Measurements from ENCODE around the gene ADRA1B. TPM values are rescaled to one million over a fixed set of nuclear protein-coding genes. Genes with fewer than 3 reads are reported as not detected.
"Not testable (repeated sequence)": the region's sequence is repeated elsewhere in the genome, so short reads cannot be mapped to it uniquely, and the experiment has no call there.

The ADRA1B gene
- total RNA-seq, 1 donor from 2014 or later: 7.1 TPM

GRCh38 chr5:160011471-160011870 is 95.2 kb downstream of the ADRA1B start:
- Histone ChIP-seq H3K36me3 (peaks cover 56% of the 10 kb centered on the region), H3K9me3 (no peaks in the 10 kb centered on the region), H3K4me1 (peaks cover 18% of the 10 kb centered on the region), H3K27ac (no peak overlapping the region), H3K4me3 (no peak overlapping the region), H3K27me3 (no peaks in the 10 kb centered on the region)
- DNase-seq: no peak
- no peak for ATAC-seq
- intact Hi-C loops (cut with DNase I): no loop called here
- TF ChIP-seq CTCF (IDR thresholded peaks at IDR 0.05): no peak

- H3K27me3 ChIP-seq; ATAC-seq; H3K4me3 ChIP-seq; intact Hi-C loops (cut with DNase I); H3K9me3 ChIP-seq; DNase-seq; H3K27ac ChIP-seq: not testable (repeated sequence)
- Histone ChIP-seq H3K4me1 (peaks cover 18% of the 10 kb centered on the region), H3K36me3 (peaks cover 77% of the 10 kb centered on the region)
Observed at GRCh38 chr5:160014197-160014596, 97.9 kb downstream of the ADRA1B start.

- H3K9me3 ChIP-seq: no peaks in the 10 kb centered on the region
- no peak overlapping the region for H3K27ac ChIP-seq
- intact Hi-C loops (cut with DNase I): no loop called here
- H3K27me3 ChIP-seq: no peaks in the 10 kb centered on the region
- ATAC-seq (no peak), DNase-seq (no peak)
- no peak overlapping the region for H3K4me3 ChIP-seq
- no peak for TF ChIP-seq CTCF (IDR thresholded peaks at IDR 0.05)
- H3K36me3 ChIP-seq: peaks cover 42% of the 10 kb centered on the region
- peaks cover 16% of the 10 kb centered on the region for H3K4me1 ChIP-seq
Observed at GRCh38 chr5:160018945-160019625, 102.8 kb downstream of the ADRA1B start.

- no peaks in the 10 kb centered on the region for H3K27me3 ChIP-seq
- intact Hi-C loops (cut with DNase I): no loop called here
- ATAC-seq: no peak
- no peak for TF ChIP-seq CTCF (IDR thresholded peaks at IDR 0.05)
- no peak overlapping the region for H3K27ac ChIP-seq
- H3K36me3 ChIP-seq: peaks cover 39% of the 10 kb centered on the region
- H3K4me3 ChIP-seq: no peak overlapping the region
- no peak for DNase-seq
- H3K4me1 ChIP-seq: peaks cover 16% of the 10 kb centered on the region
- H3K9me3 ChIP-seq: no peaks in the 10 kb centered on the region
Observed at GRCh38 chr5:160020266-160020770, 104.0 kb downstream of the ADRA1B start.

GRCh38 chr5:160020964-160021363 is 104.7 kb downstream of the ADRA1B start:
- intact Hi-C loops (cut with DNase I): no loop called here
- ATAC-seq: no peak
- H3K27ac ChIP-seq: no peak overlapping the region

More at GRCh38 chr5:160020964-160021363, 104.7 kb downstream of the ADRA1B start:
- no peak for TF ChIP-seq CTCF (IDR thresholded peaks at IDR 0.05)
- no peak overlapping the region for H3K4me3 ChIP-seq
- H3K4me1 ChIP-seq: peaks cover 16% of the 10 kb centered on the region
- no peaks in the 10 kb centered on the region for H3K9me3 ChIP-seq
- no peak for DNase-seq
- peaks cover 39% of the 10 kb centered on the region for H3K36me3 ChIP-seq
- H3K27me3 ChIP-seq: no peaks in the 10 kb centered on the region

Measured in upper lobe of right lung (tissue), 1 donor.